Ramos (cell line): ENCODE measurements around the gene B4GALNT4.
"Not testable (repeated sequence)": the region's sequence is repeated elsewhere in the genome, so short reads cannot be mapped to it uniquely, and the experiment has no call there.

Experiments used
- in situ Hi-C: fragments of 300-500 bp; cut with MboI; formaldehyde crosslinking; loops from one replicate; pipeline ENCODE4 v1.14.3; 2022; ENCODE audit warnings: low sequenced_read_pairs; ENCODE audit not compliant: unreplicated experiment

The B4GALNT4 gene

GRCh38 chr11:405323-405953 is 36.1 kb downstream of the B4GALNT4 start:
- in situ Hi-C loops: no loop called here

- in situ Hi-C loops: no loop called here
Observed at GRCh38 chr11:405954-406795, 36.9 kb downstream of the B4GALNT4 start.

GRCh38 chr11:406796-407650 is 37.7 kb downstream of the B4GALNT4 start:
- in situ Hi-C loops: no loop called here

DNA sequence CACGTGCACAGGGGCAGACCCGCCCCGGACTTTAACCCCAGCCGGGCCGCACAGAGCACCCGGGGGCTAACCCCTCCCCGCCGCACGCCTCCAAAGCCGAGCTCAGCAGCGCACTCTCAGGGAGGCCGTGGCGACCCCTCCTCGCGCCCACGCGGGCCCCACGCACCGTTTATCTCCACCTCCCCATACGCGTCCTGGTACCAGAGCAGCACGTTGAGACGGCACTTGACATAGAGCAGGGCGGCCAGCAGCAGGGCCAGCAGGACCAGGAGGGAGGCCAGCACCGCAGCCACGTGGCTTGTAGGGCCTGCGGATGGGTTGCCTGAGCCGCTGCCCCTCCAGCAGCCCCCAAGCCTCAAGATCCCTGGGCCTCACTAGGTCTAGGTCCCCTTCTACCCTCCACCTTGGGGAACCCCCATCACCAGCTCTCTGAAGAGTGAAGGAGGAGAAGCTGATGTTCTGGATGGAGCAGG is 38.4 kb downstream of the B4GALNT4 start:
- in situ Hi-C loops: no loop called here

GRCh38 chr11:408154-409007 is 39.1 kb downstream of the B4GALNT4 start:
- in situ Hi-C loops: no loop called here

DNA sequence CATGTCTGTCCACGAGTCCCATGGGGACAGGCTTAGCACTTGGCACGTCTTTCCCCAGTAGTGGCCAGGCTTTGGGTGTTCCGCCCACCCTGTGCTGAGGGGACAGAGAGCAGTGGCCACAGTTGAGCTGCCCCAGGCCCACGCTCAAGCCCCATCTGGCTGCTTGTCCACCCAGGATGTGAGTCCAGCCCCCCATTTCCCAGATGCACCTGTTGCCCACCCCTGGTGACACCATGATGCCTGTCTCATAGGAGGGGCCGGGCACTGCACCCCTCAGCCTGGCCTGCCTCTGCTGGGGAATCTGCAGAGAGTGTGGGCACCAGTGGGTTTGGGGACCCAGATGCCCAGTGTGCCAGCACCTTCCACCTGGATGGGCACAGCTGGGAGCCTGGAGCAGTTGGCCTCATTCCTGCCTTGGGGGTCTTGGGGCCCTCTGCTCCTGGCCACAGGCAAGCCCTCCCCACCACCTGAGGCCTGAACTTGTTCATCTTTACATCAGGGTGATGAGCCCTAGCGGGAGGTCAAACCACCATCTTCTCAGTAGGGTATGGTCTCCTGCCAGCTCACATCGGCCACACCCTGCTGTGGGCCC is 39.8 kb downstream of the B4GALNT4 start:
- in situ Hi-C loops: no loop called here

GRCh38 chr11:409600-410483 is 40.5 kb downstream of the B4GALNT4 start:
- in situ Hi-C loops: no loop called here

DNA sequence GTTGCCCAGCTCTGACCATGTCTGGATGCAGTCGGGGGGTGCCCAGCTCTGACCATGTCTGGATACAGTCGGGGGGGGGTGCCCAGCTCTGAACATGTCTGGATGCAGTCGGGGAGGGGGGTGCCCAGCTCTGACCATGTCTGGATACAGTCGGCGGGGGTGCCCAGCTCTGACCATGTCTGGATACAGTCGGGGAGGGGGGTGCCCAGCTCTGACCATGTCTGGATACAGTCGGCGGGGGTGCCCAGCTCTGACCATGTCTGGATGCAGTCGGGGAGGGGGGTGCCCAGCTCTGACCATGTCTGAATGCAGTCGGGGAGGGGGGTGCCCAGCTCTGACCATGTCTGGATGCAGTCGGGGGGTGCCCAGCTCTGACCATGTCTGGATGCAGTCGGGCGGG is 41.4 kb downstream of the B4GALNT4 start:
- in situ Hi-C loops: not testable (repeated sequence)

DNA sequence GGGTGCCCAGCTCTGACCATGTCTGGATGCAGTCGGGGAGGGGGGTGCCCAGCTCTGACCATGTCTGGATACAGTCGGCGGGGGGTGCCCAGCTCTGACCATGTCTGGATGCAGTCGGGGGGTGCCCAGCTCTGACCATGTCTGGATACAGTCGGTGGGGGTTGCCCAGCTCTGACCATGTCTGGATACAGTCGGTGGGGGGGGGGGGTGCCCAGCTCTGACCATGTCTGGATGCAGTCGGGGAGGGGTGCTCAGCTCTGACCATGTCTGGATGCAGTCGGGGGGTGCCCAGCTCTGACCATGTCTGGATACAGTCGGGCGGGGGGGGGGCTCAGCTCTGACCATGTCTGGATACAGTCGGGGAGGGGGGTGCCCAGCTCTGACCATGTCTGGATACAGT is 42.2 kb downstream of the B4GALNT4 start:
- in situ Hi-C loops: not testable (repeated sequence)

- in situ Hi-C loops: no loop called here
Observed at GRCh38 chr11:412641-413119, 43.4 kb downstream of the B4GALNT4 start.

GRCh38 chr11:413120-414081 is 44.1 kb downstream of the B4GALNT4 start:
- in situ Hi-C loops: no loop called here

GRCh38 chr11:414318-414857 is 45.1 kb downstream of the B4GALNT4 start:
- in situ Hi-C loops: no loop called here

DNA sequence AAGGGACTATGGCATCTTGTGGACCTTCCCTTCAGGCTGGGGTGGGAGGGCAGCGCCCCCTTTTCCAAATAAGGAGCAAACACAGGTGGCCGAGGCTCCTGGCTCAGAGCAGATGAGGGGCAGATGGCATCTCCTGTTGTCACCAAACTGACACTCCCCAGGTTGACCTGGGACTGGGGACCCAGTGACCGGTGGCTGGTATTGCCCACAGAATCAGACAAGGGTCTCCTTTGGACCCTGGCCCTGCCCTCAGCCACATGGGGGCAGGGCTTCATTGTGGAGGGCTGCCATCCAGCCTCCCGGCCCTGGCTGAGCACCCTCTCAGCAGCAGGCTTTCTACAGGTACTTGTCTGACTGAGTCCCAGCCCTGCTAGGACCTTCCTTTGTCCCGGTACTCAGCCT is 46.3 kb downstream of the B4GALNT4 start:
- in situ Hi-C loops: no loop called here

DNA sequence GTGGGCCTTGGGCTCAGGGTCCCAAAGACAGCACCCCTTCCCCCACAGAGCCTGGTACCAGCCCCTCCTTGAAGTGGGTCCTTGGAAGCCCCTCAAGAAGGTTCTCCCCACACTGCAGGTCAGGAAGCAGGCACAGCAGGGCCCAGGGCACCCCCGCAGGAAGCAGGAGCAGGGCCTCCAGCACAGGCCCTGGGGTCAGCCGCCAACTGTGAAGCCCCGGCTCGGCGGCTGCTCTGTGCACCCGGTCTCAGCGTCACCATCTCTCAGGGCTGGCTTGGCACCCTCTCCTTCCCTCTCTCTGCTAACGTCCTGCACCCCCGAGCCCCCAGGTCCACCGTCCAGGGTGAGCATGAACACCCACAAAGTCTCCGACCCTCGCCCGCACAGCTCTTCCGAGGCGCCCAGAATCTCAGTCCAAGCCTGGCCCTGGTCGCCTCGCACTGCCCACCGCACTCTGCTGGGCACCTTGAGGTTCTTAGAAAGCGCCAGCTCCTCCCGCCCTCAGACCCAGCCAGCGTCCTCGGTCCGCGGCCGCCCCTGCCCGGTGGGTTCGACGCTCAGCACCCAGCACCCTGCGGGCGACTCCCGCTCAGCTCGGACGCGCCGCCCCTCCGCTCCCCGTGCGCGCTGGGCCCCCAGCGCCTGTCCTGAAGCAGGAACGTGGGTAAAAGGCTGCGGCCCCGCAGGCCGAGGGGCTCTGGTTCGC is 46.9 kb downstream of the B4GALNT4 start:
- in situ Hi-C loops: no loop called here

DNA sequence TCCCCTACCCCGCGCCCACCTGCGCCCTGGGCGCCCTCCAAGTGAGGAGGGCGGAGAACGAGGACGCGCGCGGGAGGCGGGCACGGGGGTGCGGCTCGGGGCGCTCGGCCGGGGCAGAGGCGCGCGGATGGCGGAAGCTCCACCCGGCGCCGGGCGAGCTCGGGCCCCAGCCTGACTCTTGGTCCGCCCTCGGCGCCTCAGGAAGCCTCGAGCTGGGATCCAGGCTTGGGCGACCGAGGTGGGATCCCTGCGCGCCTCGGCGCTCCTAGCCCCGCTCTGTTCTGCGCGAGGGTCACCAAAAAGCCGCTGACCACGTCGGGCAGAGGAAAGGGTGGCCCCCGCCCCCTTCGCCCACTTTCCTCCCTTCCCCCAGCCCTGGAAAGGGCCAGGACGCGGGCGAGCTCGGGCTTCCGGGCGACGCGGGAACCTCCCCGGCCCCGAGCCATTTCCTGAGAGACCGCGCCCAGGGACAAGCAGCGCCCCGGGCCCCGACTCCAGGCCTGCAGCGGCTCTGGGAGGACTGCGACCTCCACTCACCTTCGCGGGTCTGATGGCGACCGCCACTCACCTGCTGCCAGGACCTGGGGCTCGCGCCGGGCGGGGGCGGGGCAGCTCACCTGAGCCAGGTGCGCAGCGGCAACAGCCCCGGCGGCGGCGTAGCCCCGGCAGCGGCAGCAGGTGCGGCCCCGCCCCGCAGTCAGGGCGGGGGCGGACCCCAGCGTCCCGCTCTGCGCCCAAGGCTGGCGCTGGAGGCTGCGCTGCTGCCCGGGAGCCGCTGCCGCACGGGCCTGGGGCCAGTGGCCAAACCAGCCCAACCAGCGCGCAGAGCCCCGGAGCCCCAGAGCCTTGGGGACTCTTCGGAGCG is 47.7 kb downstream of the B4GALNT4 start:
- in situ Hi-C loops: no loop called here
